Measurements from ENCODE around the gene GLCE. TPM values are rescaled to one million over a fixed set of nuclear protein-coding genes. Genes with fewer than 3 reads are reported as not detected.

GLCE gene
- total RNA-seq, 1 donor from 2014 or later: 76.4 TPM

Other genes starting within 250 kb of the GLCE start
- 0.16 TPM for gene SPESP1, start 230.1 kb upstream of the GLCE start, total RNA-seq
- under 0.01 TPM for gene NOX5, start 145.9 kb upstream of the GLCE start, total RNA-seq
- gene PAQR5, start 138.3 kb downstream of the GLCE start, total RNA-seq: 1.1 TPM